Tibial nerve (tissue), 3 donors: Measurements from ENCODE around the gene POMGNT2.

ENCODE experiments used
- POLR2A ChIP-seq, 2 donors: fragments of 450-650 bp; IDR thresholded peaks; one replicate each; pipeline ENCODE4 v1.6.1; 2017; ENCODE audit warnings: antibody characterized with exemption in 2 of 2, mild to moderate bottlenecking in 2 of 2, moderate library complexity in 2 of 2
- TF ChIP-seq, protein P1 (sequence below), 5 experiments: fragments of 200-600 bp in 3 of 5; fragments of 450-650 bp in 2 of 5; sonication (generic) in 3 of 5; IDR thresholded peaks; one replicate each; pipeline ENCODE4 v1.5.1; 2016 to 2019; ENCODE audit warnings: antibody characterized with exemption in 5 of 5, mild to moderate bottlenecking in 3 of 5, moderate library complexity in 2 of 5

DNA sequence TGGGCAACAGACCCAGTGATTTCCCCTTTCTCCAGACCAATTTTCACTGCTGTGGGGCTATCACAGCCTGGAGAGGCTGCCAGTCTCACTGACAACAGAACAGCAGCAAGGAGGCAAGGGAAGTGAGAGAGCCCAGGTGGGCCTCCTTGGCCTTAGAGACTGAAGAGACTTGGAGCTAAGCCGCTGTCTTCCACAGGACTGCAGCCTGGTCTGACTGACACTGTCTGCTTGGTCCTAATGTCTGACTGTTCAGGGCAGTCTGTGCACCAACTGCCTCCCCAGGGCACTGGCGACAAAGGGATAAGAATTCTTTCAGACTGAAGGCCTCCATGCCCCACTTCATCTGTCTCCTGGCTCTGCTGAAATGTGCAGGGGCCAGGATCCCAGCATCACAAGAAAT is 11.5 kb downstream of the POMGNT2 start:
- TF ChIP-seq POLR2A (IDR thresholded peaks at IDR 0.05) = no peak
- TF ChIP-seq, protein P1, sequence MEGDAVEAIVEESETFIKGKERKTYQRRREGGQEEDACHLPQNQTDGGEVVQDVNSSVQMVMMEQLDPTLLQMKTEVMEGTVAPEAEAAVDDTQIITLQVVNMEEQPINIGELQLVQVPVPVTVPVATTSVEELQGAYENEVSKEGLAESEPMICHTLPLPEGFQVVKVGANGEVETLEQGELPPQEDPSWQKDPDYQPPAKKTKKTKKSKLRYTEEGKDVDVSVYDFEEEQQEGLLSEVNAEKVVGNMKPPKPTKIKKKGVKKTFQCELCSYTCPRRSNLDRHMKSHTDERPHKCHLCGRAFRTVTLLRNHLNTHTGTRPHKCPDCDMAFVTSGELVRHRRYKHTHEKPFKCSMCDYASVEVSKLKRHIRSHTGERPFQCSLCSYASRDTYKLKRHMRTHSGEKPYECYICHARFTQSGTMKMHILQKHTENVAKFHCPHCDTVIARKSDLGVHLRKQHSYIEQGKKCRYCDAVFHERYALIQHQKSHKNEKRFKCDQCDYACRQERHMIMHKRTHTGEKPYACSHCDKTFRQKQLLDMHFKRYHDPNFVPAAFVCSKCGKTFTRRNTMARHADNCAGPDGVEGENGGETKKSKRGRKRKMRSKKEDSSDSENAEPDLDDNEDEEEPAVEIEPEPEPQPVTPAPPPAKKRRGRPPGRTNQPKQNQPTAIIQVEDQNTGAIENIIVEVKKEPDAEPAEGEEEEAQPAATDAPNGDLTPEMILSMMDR (IDR thresholded peaks at IDR 0.05) = no peak
